ENCODE measurements around the gene ERCC8.

DNA sequence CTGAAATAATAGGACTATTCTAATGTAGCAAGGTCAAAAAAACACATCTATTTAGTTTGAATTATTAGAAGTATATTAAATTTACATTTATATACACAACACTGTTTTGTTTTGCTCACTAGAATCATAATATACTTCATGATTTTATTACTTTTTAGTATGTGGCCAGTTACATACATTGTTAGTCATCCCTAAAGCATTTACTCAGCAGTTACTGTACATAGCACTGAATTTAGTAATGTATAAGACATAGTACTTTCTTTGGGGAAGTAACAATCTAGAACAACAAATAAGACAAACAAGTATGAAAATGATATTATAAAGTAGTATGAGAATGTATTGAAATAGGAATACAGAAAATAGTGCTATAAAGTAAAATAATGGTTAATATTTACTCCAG, 28.2 kb downstream of the ERCC8 start:
- TF ChIP-seq NRF1 (IDR thresholded peaks at IDR 0.05; ENCODE audit: low read depth, low read length) (no peak), EGR1 (IDR thresholded peaks at IDR 0.05; ENCODE audit: borderline replicate concordance, low read depth, low read length) (no peak), YY1 (IDR thresholded peaks at IDR 0.05; ENCODE audit: low read depth, low read length) (no peak), POLR2A (IDR thresholded peaks at IDR 0.05; ENCODE audit: control extremely low read depth in 1 of 2, low read depth in 2 of 2, low read length in 2 of 2) (no peak), SIX5 (IDR thresholded peaks at IDR 0.05; ENCODE audit: low read depth, low read length) (no peak), SP2 (IDR thresholded peaks at IDR 0.05; ENCODE audit: low read length) (no peak), GTF2F1 (IDR thresholded peaks at IDR 0.05; ENCODE audit: borderline replicate concordance, low read depth, low read length) (no peak), EZH2 (IDR thresholded peaks at IDR 0.05; ENCODE audit: low read depth, low read length, severe bottlenecking) (no peak)
- TF ChIP-seq, protein P1, sequence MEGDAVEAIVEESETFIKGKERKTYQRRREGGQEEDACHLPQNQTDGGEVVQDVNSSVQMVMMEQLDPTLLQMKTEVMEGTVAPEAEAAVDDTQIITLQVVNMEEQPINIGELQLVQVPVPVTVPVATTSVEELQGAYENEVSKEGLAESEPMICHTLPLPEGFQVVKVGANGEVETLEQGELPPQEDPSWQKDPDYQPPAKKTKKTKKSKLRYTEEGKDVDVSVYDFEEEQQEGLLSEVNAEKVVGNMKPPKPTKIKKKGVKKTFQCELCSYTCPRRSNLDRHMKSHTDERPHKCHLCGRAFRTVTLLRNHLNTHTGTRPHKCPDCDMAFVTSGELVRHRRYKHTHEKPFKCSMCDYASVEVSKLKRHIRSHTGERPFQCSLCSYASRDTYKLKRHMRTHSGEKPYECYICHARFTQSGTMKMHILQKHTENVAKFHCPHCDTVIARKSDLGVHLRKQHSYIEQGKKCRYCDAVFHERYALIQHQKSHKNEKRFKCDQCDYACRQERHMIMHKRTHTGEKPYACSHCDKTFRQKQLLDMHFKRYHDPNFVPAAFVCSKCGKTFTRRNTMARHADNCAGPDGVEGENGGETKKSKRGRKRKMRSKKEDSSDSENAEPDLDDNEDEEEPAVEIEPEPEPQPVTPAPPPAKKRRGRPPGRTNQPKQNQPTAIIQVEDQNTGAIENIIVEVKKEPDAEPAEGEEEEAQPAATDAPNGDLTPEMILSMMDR (IDR thresholded peaks at IDR 0.05; ENCODE audit: control extremely low read depth in 1 of 3, insufficient read depth in 1 of 3, low read depth in 1 of 3, low read length in 3 of 3): no peak
- TF ChIP-seq, protein P2, sequence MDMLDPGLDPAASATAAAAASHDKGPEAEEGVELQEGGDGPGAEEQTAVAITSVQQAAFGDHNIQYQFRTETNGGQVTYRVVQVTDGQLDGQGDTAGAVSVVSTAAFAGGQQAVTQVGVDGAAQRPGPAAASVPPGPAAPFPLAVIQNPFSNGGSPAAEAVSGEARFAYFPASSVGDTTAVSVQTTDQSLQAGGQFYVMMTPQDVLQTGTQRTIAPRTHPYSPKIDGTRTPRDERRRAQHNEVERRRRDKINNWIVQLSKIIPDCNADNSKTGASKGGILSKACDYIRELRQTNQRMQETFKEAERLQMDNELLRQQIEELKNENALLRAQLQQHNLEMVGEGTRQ (IDR thresholded peaks at IDR 0.05; ENCODE audit: low read length): no peak
